Keratinocyte (primary cell): ENCODE results near the gene TYW3. TPM values are rescaled to one million over a fixed set of nuclear protein-coding genes. Genes with fewer than 3 reads are reported as not detected.

Experiments
- DNase-seq: peaks from one replicate; pipeline ENCODE4 v3.0.0-alpha.2; 2011; ENCODE audit warnings: low read depth, missing footprints, low spot score
- FAIRE-seq: peaks from 2 replicates; lab custom pipeline; 2011; peaks lifted over from hg19 to GRCh38; lab: Jason Lieb, UNC
- H2AFZ ChIP-seq: 2 replicates; pipeline ENCODE4 v1.6.0; 2012; ENCODE audit warnings: low read length, control low read depth, inconsistent platforms; ENCODE audit not compliant: control insufficient read depth
- H3K27ac ChIP-seq: 2 replicates; pipeline ENCODE4 v1.5.1; 2011; ENCODE audit warnings: low read length; ENCODE audit not compliant: control insufficient read depth, insufficient read depth
- H3K27me3 ChIP-seq: 3 replicates; pipeline ENCODE4 v1.6.0; 2011; ENCODE audit warnings: low read length; ENCODE audit not compliant: control insufficient read depth, insufficient read depth; ENCODE audit errors: extremely low read depth
- H3K36me3 ChIP-seq, 2 experiments: 2 replicates in 1 of 2; 3 replicates in 1 of 2; pipeline ENCODE4 v1.5.1; 2011; ENCODE audit warnings: low read length in 2 of 2, mild to moderate bottlenecking in 1 of 2; ENCODE audit not compliant: control insufficient read depth in 2 of 2, insufficient read depth in 2 of 2; ENCODE audit errors: extremely low read depth in 1 of 2
- H3K4me1 ChIP-seq: 3 replicates; pipeline ENCODE4 v1.5.1; 2011; ENCODE audit warnings: low read length; ENCODE audit not compliant: control insufficient read depth, insufficient read depth; ENCODE audit errors: extremely low read depth
- H3K4me2 ChIP-seq: 3 replicates; pipeline ENCODE4 v1.6.0; 2011; ENCODE audit warnings: low read depth, low read length; ENCODE audit not compliant: control insufficient read depth, insufficient read depth; ENCODE audit errors: extremely low read depth
- H3K4me3 ChIP-seq, 3 experiments: fragments of 200-600 bp in 1 of 3; sonication (generic) in 1 of 3; 2 replicates in 2 of 3; 3 replicates in 1 of 3; pipeline ENCODE4 v1.5.1; 2011 to 2016; ENCODE audit warnings: low read length in 3 of 3, mild to moderate bottlenecking in 3 of 3, control low read depth in 2 of 3, inconsistent platforms in 1 of 3, low read depth in 1 of 3, mixed read lengths in 1 of 3, mixed run types in 1 of 3, moderate library complexity in 1 of 3; ENCODE audit not compliant: control insufficient read depth in 2 of 3, insufficient read depth in 2 of 3; ENCODE audit errors: extremely low read depth in 1 of 3
- H3K79me2 ChIP-seq: 2 replicates; pipeline ENCODE4 v1.6.0; 2012; ENCODE audit warnings: low read length; ENCODE audit not compliant: control insufficient read depth, insufficient read depth
- H3K9ac ChIP-seq: 3 replicates; pipeline ENCODE4 v1.6.0; 2011; ENCODE audit warnings: low read length; ENCODE audit not compliant: control insufficient read depth, insufficient read depth; ENCODE audit errors: extremely low read depth
- H3K9me1 ChIP-seq: 3 replicates; pipeline ENCODE4 v1.6.0; 2011; ENCODE audit warnings: low read length; ENCODE audit not compliant: control insufficient read depth, insufficient read depth; ENCODE audit errors: extremely low read depth
- H3K9me3 ChIP-seq: 2 replicates; pipeline ENCODE4 v1.5.1; 2012; ENCODE audit warnings: low read depth, low read length; ENCODE audit not compliant: control insufficient read depth
- H4K20me1 ChIP-seq: 3 replicates; pipeline ENCODE4 v1.6.0; 2011; ENCODE audit warnings: low read length; ENCODE audit not compliant: control insufficient read depth, insufficient read depth; ENCODE audit errors: extremely low read depth
- CTCF ChIP-seq, 3 experiments: IDR thresholded peaks in 1 of 3; conservative IDR thresholded peaks in 1 of 3; optimal IDR thresholded peaks in 1 of 3; 2 replicates in 2 of 3; 3 replicates in 1 of 3; pipeline versions ENCODE3 to v1.5.1; 2011; ENCODE audit warnings: low read length in 3 of 3, mild to moderate bottlenecking in 3 of 3, moderate library complexity in 2 of 3, control low read depth in 1 of 3, inconsistent platforms in 1 of 3; ENCODE audit not compliant: insufficient read depth in 2 of 3; ENCODE audit errors: extremely low read depth in 1 of 3
- EZH2 ChIP-seq: IDR thresholded peaks from one replicate; pipeline ENCODE4 v1.6.1; 2012; ENCODE audit warnings: inconsistent platforms, mild to moderate bottlenecking, low read length, moderate library complexity
- dilution Hi-C: fragments of 300-500 bp; cut with MboI; formaldehyde crosslinking; loops from one replicate; pipeline ENCODE4 v1.7.0; 2020; ENCODE audit warnings: low sequenced_read_pairs; ENCODE audit not compliant: extremely low pct_ligation_motif_present
- polyA plus RNA-seq, 5 experiments: library from polyadenylated mRNA; depleted of rRNA in 3 of 5; stranded (reverse) in 3 of 5; stranded (forward) in 1 of 5; unstranded in 1 of 5; fragments of >200 nt; gene quantifications; 1 replicate in 1 of 5; 2 replicates in 3 of 5; 3 replicates in 1 of 5; pipeline versions ENCODE4 v1.2.1 to v1.2.3, GENCODE V29; 2011 to 2012; ENCODE audit warnings: missing spikeins in 2 of 5, low read depth in 1 of 5, low replicate concordance in 1 of 5

The TYW3 gene
- polyA plus RNA-seq, 1 donor (not counting 4 experiments of a cell fraction or from before 2014, with no cell fraction given) = 25.9 TPM

DNA sequence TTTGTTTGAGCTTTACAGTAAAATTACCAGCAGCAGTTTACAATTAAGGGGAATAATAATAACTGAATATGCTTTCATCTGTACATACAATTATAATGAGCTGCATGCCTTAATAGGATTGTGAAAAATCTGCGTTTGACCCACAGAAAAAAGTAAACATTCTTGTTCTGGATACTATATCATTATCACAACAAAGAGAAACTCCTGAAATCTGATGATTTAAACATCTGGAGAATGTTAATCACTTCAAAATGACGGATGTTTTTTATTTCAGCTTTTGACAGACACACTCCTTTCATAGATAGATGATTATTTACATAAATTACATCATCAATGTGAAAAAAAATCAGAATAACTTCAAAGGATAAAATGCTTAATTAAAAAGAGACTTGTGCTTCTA lies 58.5 kb downstream of the TYW3 start:
- H3K9me3 ChIP-seq = no peaks in the 10 kb centered on the region
- no peaks in the 10 kb centered on the region for H3K36me3 ChIP-seq
- H3K79me2 ChIP-seq = no peaks in the 10 kb centered on the region
- no peaks in the 10 kb centered on the region for H4K20me1 ChIP-seq
- no peak overlapping the region for H3K27ac ChIP-seq
- H2AFZ ChIP-seq = no peak overlapping the region
- H3K27me3 ChIP-seq = no peaks in the 10 kb centered on the region
- H3K4me2 ChIP-seq = no peak overlapping the region
- H3K9me1 ChIP-seq = no peaks in the 10 kb centered on the region
- TF ChIP-seq EZH2 = no peak
- no peak for TF ChIP-seq CTCF (optimal IDR thresholded peaks at IDR 0.05 in 1 of 3, IDR thresholded peaks at IDR 0.05 in 1 of 3, conservative IDR thresholded peaks at IDR 0.05 in 1 of 3; ENCODE audit: extremely low read depth in 1 of 3, insufficient read depth in 2 of 3, low read length in 3 of 3)
- FAIRE-seq = no peak
- no peaks in the 10 kb centered on the region for H3K4me1 ChIP-seq
- H3K4me3 ChIP-seq = no peak overlapping the region
- dilution Hi-C loops = loop anchor here (25.0 kb wide), 1 partner anchor 396 kb away; no protein-coding TSS in a partner anchor
- no peak for DNase-seq
- H3K9ac ChIP-seq = no peak overlapping the region

- Histone ChIP-seq H3K9me1 (no peaks in the 10 kb centered on the region), H3K4me1 (no peaks in the 10 kb centered on the region), H4K20me1 (no peaks in the 10 kb centered on the region), H3K9me3 (no peaks in the 10 kb centered on the region), H3K36me3 (no peaks in the 10 kb centered on the region), H3K4me3 (no peak overlapping the region), H3K27ac (no peak overlapping the region), H3K27me3 (no peaks in the 10 kb centered on the region), H3K4me2 (no peak overlapping the region), H3K79me2 (no peaks in the 10 kb centered on the region), H3K9ac (no peak overlapping the region), H2AFZ (no peak overlapping the region)
- dilution Hi-C loops = loop anchor here (25.0 kb wide), 1 partner anchor 388 kb away; no protein-coding TSS in a partner anchor
- FAIRE-seq (no peak), DNase-seq (no peak)
- no peak for TF ChIP-seq EZH2
- TF ChIP-seq CTCF (optimal IDR thresholded peaks at IDR 0.05 in 1 of 3, IDR thresholded peaks at IDR 0.05 in 1 of 3, conservative IDR thresholded peaks at IDR 0.05 in 1 of 3; ENCODE audit: extremely low read depth in 1 of 3, insufficient read depth in 2 of 3, low read length in 3 of 3) = no peak
Observed at GRCh38 chr1:74799119-74799657, 66.2 kb downstream of the TYW3 start.
